ENCODE data around the gene PGA3.
"Not testable (repeated sequence)": the region's sequence is repeated elsewhere in the genome, so short reads cannot be mapped to it uniquely, and the experiment has no call there.

PGA3 gene

GRCh38 chr11:61226457-61227137 lies 23.3 kb downstream of the PGA3 start:
- not testable (repeated sequence) for H4K8ac ChIP-seq (ENCODE audit: low read depth, low read length); DNase-seq; H3K36me3 ChIP-seq (ENCODE audit: control insufficient read depth, insufficient read depth, low read length); H3K23ac ChIP-seq (ENCODE audit: low read length); H2BK120ac ChIP-seq (ENCODE audit: low read depth, low read length); H3K79me1 ChIP-seq (ENCODE audit: low read length); H3K27me3 ChIP-seq (ENCODE audit: insufficient read depth, low read length, poor library complexity); H3K79me2 ChIP-seq (ENCODE audit: control insufficient read depth, insufficient read depth, low read length); H3K18ac ChIP-seq (ENCODE audit: low read length); H3K4me1 ChIP-seq (ENCODE audit: control insufficient read depth, low read depth, low read length); H3K4me2 ChIP-seq (ENCODE audit: low read length); H2BK5ac ChIP-seq (ENCODE audit: low read length); H2BK15ac ChIP-seq (replicated peaks; ENCODE audit: low read depth); H3K56ac ChIP-seq (ENCODE audit: low read length); H3K9ac ChIP-seq (ENCODE audit: low read length); H2AK5ac ChIP-seq (ENCODE audit: low read length); H3K4me3 ChIP-seq (ENCODE audit: low read length); H3K4ac ChIP-seq (ENCODE audit: low read depth, low read length); H3K27ac ChIP-seq (ENCODE audit: low read depth, low read length); H4K5ac ChIP-seq (ENCODE audit: low read length)
- whole genome bisulfite sequencing (ENCODE audit: extremely low coverage, insufficient coverage, low lambda C conversion rate): no CpG with 5 or more reads among the region's 10 CpGs

- H3K79me1 ChIP-seq (ENCODE audit: low read length); H3K79me2 ChIP-seq (ENCODE audit: control insufficient read depth, insufficient read depth, low read length); H2BK15ac ChIP-seq (replicated peaks; ENCODE audit: low read depth); H3K4me3 ChIP-seq (ENCODE audit: low read length); H3K36me3 ChIP-seq (ENCODE audit: control insufficient read depth, insufficient read depth, low read length); H3K9ac ChIP-seq (ENCODE audit: low read length); H4K5ac ChIP-seq (ENCODE audit: low read length); H3K4me2 ChIP-seq (ENCODE audit: low read length); H2BK5ac ChIP-seq (ENCODE audit: low read length); H3K27me3 ChIP-seq (ENCODE audit: insufficient read depth, low read length, poor library complexity); H2AK5ac ChIP-seq (ENCODE audit: low read length); H3K23ac ChIP-seq (ENCODE audit: low read length); H3K4me1 ChIP-seq (ENCODE audit: control insufficient read depth, low read depth, low read length); H3K27ac ChIP-seq (ENCODE audit: low read depth, low read length); H4K8ac ChIP-seq (ENCODE audit: low read depth, low read length); H2BK120ac ChIP-seq (ENCODE audit: low read depth, low read length); H3K18ac ChIP-seq (ENCODE audit: low read length); DNase-seq; H3K4ac ChIP-seq (ENCODE audit: low read depth, low read length); H3K56ac ChIP-seq (ENCODE audit: low read length): not testable (repeated sequence)
- WGBS (ENCODE audit: extremely low coverage, insufficient coverage, low lambda C conversion rate): no CpG with 5 or more reads among the region's 6 CpGs
These were observed 26.1 kb downstream of the PGA3 start for GRCh38 chr11:61229458-61229857.

GRCh38 chr11:61231033-61231432 lies 27.7 kb downstream of the PGA3 start:
- H3K27me3 ChIP-seq (ENCODE audit: insufficient read depth, low read length, poor library complexity); H3K4me1 ChIP-seq (ENCODE audit: control insufficient read depth, low read depth, low read length); H3K79me1 ChIP-seq (ENCODE audit: low read length); H2AK5ac ChIP-seq (ENCODE audit: low read length); H3K79me2 ChIP-seq (ENCODE audit: control insufficient read depth, insufficient read depth, low read length); H3K4ac ChIP-seq (ENCODE audit: low read depth, low read length); H3K23ac ChIP-seq (ENCODE audit: low read length); H3K4me2 ChIP-seq (ENCODE audit: low read length); H3K56ac ChIP-seq (ENCODE audit: low read length); H2BK15ac ChIP-seq (replicated peaks; ENCODE audit: low read depth); H4K5ac ChIP-seq (ENCODE audit: low read length); H2BK5ac ChIP-seq (ENCODE audit: low read length); H3K36me3 ChIP-seq (ENCODE audit: control insufficient read depth, insufficient read depth, low read length); H3K4me3 ChIP-seq (ENCODE audit: low read length); H3K27ac ChIP-seq (ENCODE audit: low read depth, low read length); H3K18ac ChIP-seq (ENCODE audit: low read length); DNase-seq; H2BK120ac ChIP-seq (ENCODE audit: low read depth, low read length); H3K9ac ChIP-seq (ENCODE audit: low read length); H4K8ac ChIP-seq (ENCODE audit: low read depth, low read length): not testable (repeated sequence)
- WGBS (ENCODE audit: extremely low coverage, insufficient coverage, low lambda C conversion rate): no CpG with 5 or more reads among the region's 15 CpGs

GRCh38 chr11:61231585-61231984 lies 28.3 kb downstream of the PGA3 start:
- H2AK5ac ChIP-seq (ENCODE audit: low read length); H3K4me1 ChIP-seq (ENCODE audit: control insufficient read depth, low read depth, low read length); H3K23ac ChIP-seq (ENCODE audit: low read length); H3K36me3 ChIP-seq (ENCODE audit: control insufficient read depth, insufficient read depth, low read length); H3K9ac ChIP-seq (ENCODE audit: low read length); H3K4ac ChIP-seq (ENCODE audit: low read depth, low read length); H2BK5ac ChIP-seq (ENCODE audit: low read length); H3K79me2 ChIP-seq (ENCODE audit: control insufficient read depth, insufficient read depth, low read length); H2BK120ac ChIP-seq (ENCODE audit: low read depth, low read length); H4K8ac ChIP-seq (ENCODE audit: low read depth, low read length); H4K5ac ChIP-seq (ENCODE audit: low read length); H3K18ac ChIP-seq (ENCODE audit: low read length); H3K4me3 ChIP-seq (ENCODE audit: low read length); H3K27ac ChIP-seq (ENCODE audit: low read depth, low read length); H3K56ac ChIP-seq (ENCODE audit: low read length); DNase-seq; H2BK15ac ChIP-seq (replicated peaks; ENCODE audit: low read depth); H3K79me1 ChIP-seq (ENCODE audit: low read length); H3K4me2 ChIP-seq (ENCODE audit: low read length); H3K27me3 ChIP-seq (ENCODE audit: insufficient read depth, low read length, poor library complexity): not testable (repeated sequence)
- WGBS (ENCODE audit: extremely low coverage, insufficient coverage, low lambda C conversion rate): no CpG with 5 or more reads among the region's 5 CpGs

- H3K4ac ChIP-seq (ENCODE audit: low read depth, low read length); H2AK5ac ChIP-seq (ENCODE audit: low read length); DNase-seq; H2BK5ac ChIP-seq (ENCODE audit: low read length); H2BK120ac ChIP-seq (ENCODE audit: low read depth, low read length); H3K27me3 ChIP-seq (ENCODE audit: insufficient read depth, low read length, poor library complexity); H3K36me3 ChIP-seq (ENCODE audit: control insufficient read depth, insufficient read depth, low read length); H3K9ac ChIP-seq (ENCODE audit: low read length); H3K4me3 ChIP-seq (ENCODE audit: low read length); H3K79me1 ChIP-seq (ENCODE audit: low read length); H3K27ac ChIP-seq (ENCODE audit: low read depth, low read length); H4K8ac ChIP-seq (ENCODE audit: low read depth, low read length); H3K79me2 ChIP-seq (ENCODE audit: control insufficient read depth, insufficient read depth, low read length); H3K4me1 ChIP-seq (ENCODE audit: control insufficient read depth, low read depth, low read length); H2BK15ac ChIP-seq (replicated peaks; ENCODE audit: low read depth); H3K18ac ChIP-seq (ENCODE audit: low read length); H3K4me2 ChIP-seq (ENCODE audit: low read length); H4K5ac ChIP-seq (ENCODE audit: low read length); H3K23ac ChIP-seq (ENCODE audit: low read length); H3K56ac ChIP-seq (ENCODE audit: low read length): not testable (repeated sequence)
- WGBS (ENCODE audit: extremely low coverage, insufficient coverage, low lambda C conversion rate): no CpG with 5 or more reads among the region's 3 CpGs
These were observed 29.3 kb downstream of the PGA3 start for GRCh38 chr11:61232548-61233145.

GRCh38 chr11:61237130-61237529 lies 33.8 kb downstream of the PGA3 start:
- not testable (repeated sequence) for H3K4ac ChIP-seq (ENCODE audit: low read depth, low read length); H3K79me1 ChIP-seq (ENCODE audit: low read length); H4K5ac ChIP-seq (ENCODE audit: low read length); H3K23ac ChIP-seq (ENCODE audit: low read length); H3K27ac ChIP-seq (ENCODE audit: low read depth, low read length); H3K18ac ChIP-seq (ENCODE audit: low read length); H3K4me1 ChIP-seq (ENCODE audit: control insufficient read depth, low read depth, low read length); H3K4me2 ChIP-seq (ENCODE audit: low read length); H3K79me2 ChIP-seq (ENCODE audit: control insufficient read depth, insufficient read depth, low read length); DNase-seq; H2BK5ac ChIP-seq (ENCODE audit: low read length); H4K8ac ChIP-seq (ENCODE audit: low read depth, low read length); H3K27me3 ChIP-seq (ENCODE audit: insufficient read depth, low read length, poor library complexity); H2BK15ac ChIP-seq (replicated peaks; ENCODE audit: low read depth); H2AK5ac ChIP-seq (ENCODE audit: low read length); H2BK120ac ChIP-seq (ENCODE audit: low read depth, low read length); H3K9ac ChIP-seq (ENCODE audit: low read length); H3K56ac ChIP-seq (ENCODE audit: low read length); H3K36me3 ChIP-seq (ENCODE audit: control insufficient read depth, insufficient read depth, low read length); H3K4me3 ChIP-seq (ENCODE audit: low read length)
- no CpG with 5 or more reads among the region's 4 CpGs for WGBS (ENCODE audit: extremely low coverage, insufficient coverage, low lambda C conversion rate)
